Measurements from ENCODE around the gene SCFD1.

DNA sequence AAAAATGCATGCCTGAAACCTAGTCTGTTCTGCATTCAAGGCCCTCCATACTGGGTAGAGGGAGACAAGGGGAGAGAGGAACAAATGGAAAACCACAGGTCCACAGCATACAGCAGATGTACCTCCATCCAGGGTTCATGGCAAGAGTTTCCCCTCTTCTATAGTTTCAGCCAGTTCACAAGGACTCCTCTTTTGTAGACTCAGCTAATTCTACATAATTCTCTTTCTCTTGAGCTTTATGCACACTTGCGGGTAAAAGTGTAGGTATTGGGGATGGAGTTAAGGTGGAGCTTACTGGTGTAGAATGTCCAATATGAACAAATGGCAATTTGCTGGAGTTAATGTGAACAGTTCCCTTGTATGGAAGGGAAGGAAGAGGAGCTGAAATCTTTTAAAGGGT, 39.7 kb upstream of the SCFD1 start:
- TF ChIP-seq, protein P1, sequence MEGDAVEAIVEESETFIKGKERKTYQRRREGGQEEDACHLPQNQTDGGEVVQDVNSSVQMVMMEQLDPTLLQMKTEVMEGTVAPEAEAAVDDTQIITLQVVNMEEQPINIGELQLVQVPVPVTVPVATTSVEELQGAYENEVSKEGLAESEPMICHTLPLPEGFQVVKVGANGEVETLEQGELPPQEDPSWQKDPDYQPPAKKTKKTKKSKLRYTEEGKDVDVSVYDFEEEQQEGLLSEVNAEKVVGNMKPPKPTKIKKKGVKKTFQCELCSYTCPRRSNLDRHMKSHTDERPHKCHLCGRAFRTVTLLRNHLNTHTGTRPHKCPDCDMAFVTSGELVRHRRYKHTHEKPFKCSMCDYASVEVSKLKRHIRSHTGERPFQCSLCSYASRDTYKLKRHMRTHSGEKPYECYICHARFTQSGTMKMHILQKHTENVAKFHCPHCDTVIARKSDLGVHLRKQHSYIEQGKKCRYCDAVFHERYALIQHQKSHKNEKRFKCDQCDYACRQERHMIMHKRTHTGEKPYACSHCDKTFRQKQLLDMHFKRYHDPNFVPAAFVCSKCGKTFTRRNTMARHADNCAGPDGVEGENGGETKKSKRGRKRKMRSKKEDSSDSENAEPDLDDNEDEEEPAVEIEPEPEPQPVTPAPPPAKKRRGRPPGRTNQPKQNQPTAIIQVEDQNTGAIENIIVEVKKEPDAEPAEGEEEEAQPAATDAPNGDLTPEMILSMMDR (conservative IDR thresholded peaks at IDR 0.05) = no peak
- no peak for TF ChIP-seq EZH2 (IDR thresholded peaks at IDR 0.05; ENCODE audit: low read depth)
